Cardiac fibroblast (primary cell): ENCODE results near the gene IGSF9.

Experiments used
- DNase-seq, 2 donors: peaks; one replicate each; pipeline versions ENCODE4 v3.0.0 to v3.0.0-alpha.2; 2010; ENCODE audit warnings: low read depth in 2 of 2
- H3K4me3 ChIP-seq, 2 donors: replicated peaks in 1 of 2; 1 replicate in 1 of 2; 2 replicates in 1 of 2; pipeline ENCODE4 v1.5.1; 2011; ENCODE audit warnings: low read depth in 2 of 2, low read length in 2 of 2, mild to moderate bottlenecking in 2 of 2, moderate library complexity in 1 of 2
- CTCF ChIP-seq: IDR thresholded peaks from one replicate; pipeline ENCODE4 v1.5.1; 2011; ENCODE audit warnings: low read depth, mild to moderate bottlenecking, low read length, inconsistent platforms

Gene IGSF9

GRCh38 chr1:159974350-159974965 lies 29.0 kb upstream of the IGSF9 start:
- DNase-seq = no peak
- no peak for TF ChIP-seq CTCF

GRCh38 chr1:159973350-159973940 lies 28.0 kb upstream of the IGSF9 start:
- no peak for DNase-seq
- no peak for TF ChIP-seq CTCF
- no peak overlapping the region for H3K4me3 ChIP-seq

More at GRCh38 chr1:159974350-159974965, 29.0 kb upstream of the IGSF9 start:
- H3K4me3 ChIP-seq = no peak overlapping the region

- H3K4me3 ChIP-seq = no peak overlapping the region
- no peak for TF ChIP-seq CTCF
- DNase-seq = no peak
These were observed 27.2 kb upstream of the IGSF9 start for GRCh38 chr1:159972443-159973205.

GRCh38 chr1:159970932-159971342 lies 25.5 kb upstream of the IGSF9 start:
- DNase-seq = no peak
- H3K4me3 ChIP-seq = no peak overlapping the region
- no peak for TF ChIP-seq CTCF

GRCh38 chr1:159968901-159969300 lies 23.5 kb upstream of the IGSF9 start:
- DNase-seq = no peak
- H3K4me3 ChIP-seq = no peak overlapping the region
- TF ChIP-seq CTCF = no peak

- no peak for TF ChIP-seq CTCF
- no peak overlapping the region for H3K4me3 ChIP-seq
- DNase-seq = no peak
These were observed 19.9 kb upstream of the IGSF9 start for GRCh38 chr1:159965263-159965662.
